Activated T-cell treated with anti-CD3 and anti-CD28 coated beads, Interleukin-2, amount 50 U/mL, for 72 hours (primary cell): ENCODE measurements around the gene ITGB2. TPM values are rescaled to one million over a fixed set of nuclear protein-coding genes. Genes with fewer than 3 reads are reported as not detected.

Experiments used
- ATAC-seq, 2 donors: fragments of 150-1000 bp; cut with Tn5 transposase; replicated peaks in 1 of 2; 2 replicates each; pipeline ENCODE4 v1.10.0; 2021; ENCODE audit warnings: moderate library complexity in 2 of 2, mild to moderate bottlenecking in 1 of 2
- DNase-seq, 2 donors: peaks; one replicate each; pipeline ENCODE4 v3.0.0; 2021 to 2022; ENCODE audit warnings: mixed read lengths in 1 of 2
- H3K27ac Mint-ChIP-seq: one replicate; pipeline ENCODE4 v1.8.0; 2022; ENCODE audit warnings: mild to moderate bottlenecking, moderate library complexity, mixed read lengths
- H3K27me3 Mint-ChIP-seq: one replicate; pipeline ENCODE4 v1.8.0; 2022; ENCODE audit warnings: low read depth, mixed read lengths
- H3K36me3 Mint-ChIP-seq, 2 donors: one replicate each; pipeline ENCODE4 v1.8.0; 2022; ENCODE audit warnings: mixed read lengths in 2 of 2, mild to moderate bottlenecking in 1 of 2; ENCODE audit not compliant: insufficient read depth in 2 of 2
- H3K4me1 Mint-ChIP-seq: one replicate; pipeline ENCODE4 v1.8.0; 2022; ENCODE audit warnings: low read depth, mixed read lengths
- H3K4me3 Mint-ChIP-seq, 2 donors: one replicate each; pipeline ENCODE4 v1.8.0; 2022; ENCODE audit warnings: mild to moderate bottlenecking in 2 of 2, mixed read lengths in 2 of 2, moderate library complexity in 2 of 2
- H3K9me3 Mint-ChIP-seq, 2 donors: one replicate each; pipeline ENCODE4 v1.8.0; 2022; ENCODE audit warnings: mixed read lengths in 2 of 2
- total RNA-seq, 2 donors: library from RNA; stranded (reverse); gene quantifications; one replicate each; pipeline ENCODE4 v1.2.3, GENCODE V29; 2022

The ITGB2 gene
- total RNA-seq, 2 donors from 2014 or later: 248 to 287 TPM

- DNase-seq: no peak
- H3K36me3 Mint-ChIP-seq: peaks cover 0 to 10% of the 10 kb centered on the region in 2 donors
These were observed 24.8 kb downstream of the ITGB2 start for GRCh38 chr21:44895859-44896258.

GRCh38 chr21:44894687-44895302, 25.9 kb downstream of the ITGB2 start:
- no peak for ATAC-seq
- Mint-ChIP-seq H3K27ac (no peak overlapping the region), H3K9me3 (no peaks in the 10 kb centered on the region), H3K4me3 (no peak overlapping the region), H3K4me1 (peaks cover 15% of the 10 kb centered on the region), H3K27me3 (no peaks in the 10 kb centered on the region), H3K36me3 (peaks cover 0 to 9% of the 10 kb centered on the region in 2 donors)
- no peak for DNase-seq

More at GRCh38 chr21:44895859-44896258, 24.8 kb downstream of the ITGB2 start:
- ATAC-seq: no peak
- no peaks in the 10 kb centered on the region for H3K9me3 Mint-ChIP-seq
- no peak overlapping the region for H3K27ac Mint-ChIP-seq
- H3K4me3 Mint-ChIP-seq: no peak overlapping the region
- H3K4me1 Mint-ChIP-seq: peaks cover 15% of the 10 kb centered on the region
- H3K27me3 Mint-ChIP-seq: no peaks in the 10 kb centered on the region

- H3K9me3 Mint-ChIP-seq: no peaks in the 10 kb centered on the region
- peaks cover 0 to 9% of the 10 kb centered on the region in 2 donors for H3K36me3 Mint-ChIP-seq
- H3K27ac Mint-ChIP-seq: peak overlapping the region; percentile 4
- DNase-seq: no peak
- no peak for ATAC-seq
- H3K4me1 Mint-ChIP-seq: peaks cover 15% of the 10 kb centered on the region
- H3K27me3 Mint-ChIP-seq: no peaks in the 10 kb centered on the region
- no peak overlapping the region for H3K4me3 Mint-ChIP-seq
These were observed 26.6 kb downstream of the ITGB2 start for GRCh38 chr21:44893948-44894656.

GRCh38 chr21:44893278-44893556, 27.5 kb downstream of the ITGB2 start:
- no peaks in the 10 kb centered on the region for H3K27me3 Mint-ChIP-seq
- ATAC-seq (peak in 1 of 2 donors; percentile 9), DNase-seq (no peak)
- no peaks in the 10 kb centered on the region for H3K9me3 Mint-ChIP-seq
- peaks cover 0 to 4% of the 10 kb centered on the region in 2 donors for H3K36me3 Mint-ChIP-seq
- peaks cover 15% of the 10 kb centered on the region for H3K4me1 Mint-ChIP-seq
- no peak overlapping the region for H3K27ac Mint-ChIP-seq
- H3K4me3 Mint-ChIP-seq: no peak overlapping the region

- peak overlapping the region; percentile 74 for H3K27ac Mint-ChIP-seq
These were observed 28.0 kb downstream of the ITGB2 start for GRCh38 chr21:44892536-44893277.

GRCh38 chr21:44892095-44892494, 28.6 kb downstream of the ITGB2 start:
- Mint-ChIP-seq H3K9me3 (no peaks in the 10 kb centered on the region), H3K27ac (no peak overlapping the region), H3K27me3 (no peaks in the 10 kb centered on the region), H3K4me3 (no peak overlapping the region), H3K4me1 (peaks cover 15% of the 10 kb centered on the region), H3K36me3 (peaks cover 0 to 6% of the 10 kb centered on the region in 2 donors)
- DNase-seq: no peak
- ATAC-seq: no peak

More at GRCh38 chr21:44892536-44893277, 28.0 kb downstream of the ITGB2 start:
- no peaks in the 10 kb centered on the region for H3K9me3 Mint-ChIP-seq
- H3K36me3 Mint-ChIP-seq: peaks cover 0 to 3% of the 10 kb centered on the region in 2 donors
- H3K4me3 Mint-ChIP-seq: no peak overlapping the region
- H3K4me1 Mint-ChIP-seq: peaks cover 15% of the 10 kb centered on the region
- H3K27me3 Mint-ChIP-seq: no peaks in the 10 kb centered on the region
- ATAC-seq: peak; percentile 85 to 86
- peak; percentile 77 to 82 for DNase-seq

GRCh38 chr21:44891631-44892031, 29.1 kb downstream of the ITGB2 start:
- no peak overlapping the region for H3K27ac Mint-ChIP-seq
- no peaks in the 10 kb centered on the region for H3K27me3 Mint-ChIP-seq
- H3K4me1 Mint-ChIP-seq: peaks cover 15% of the 10 kb centered on the region
- no peaks in the 10 kb centered on the region for H3K9me3 Mint-ChIP-seq
- ATAC-seq: no peak
- H3K36me3 Mint-ChIP-seq: peaks cover 0 to 7% of the 10 kb centered on the region in 2 donors
- DNase-seq: no peak
- H3K4me3 Mint-ChIP-seq: no peak overlapping the region

GRCh38 chr21:44890961-44891541, 29.6 kb downstream of the ITGB2 start:
- no peaks in the 10 kb centered on the region for H3K27me3 Mint-ChIP-seq
- no peaks in the 10 kb centered on the region for H3K9me3 Mint-ChIP-seq
- H3K36me3 Mint-ChIP-seq: peaks cover 0 to 8% of the 10 kb centered on the region in 2 donors
- H3K4me3 Mint-ChIP-seq: no peak overlapping the region
- DNase-seq: no peak
- no peak overlapping the region for H3K27ac Mint-ChIP-seq
- H3K4me1 Mint-ChIP-seq: peaks cover 15% of the 10 kb centered on the region
- ATAC-seq: no peak

GRCh38 chr21:44890338-44890931, 30.3 kb downstream of the ITGB2 start:
- DNase-seq (no peak), ATAC-seq (no peak)
- no peak overlapping the region for H3K27ac Mint-ChIP-seq
- H3K27me3 Mint-ChIP-seq: no peaks in the 10 kb centered on the region
- H3K9me3 Mint-ChIP-seq: no peaks in the 10 kb centered on the region
- H3K36me3 Mint-ChIP-seq: peaks cover 0 to 7% of the 10 kb centered on the region in 2 donors
- H3K4me1 Mint-ChIP-seq: peaks cover 15% of the 10 kb centered on the region
- no peak overlapping the region for H3K4me3 Mint-ChIP-seq

- Mint-ChIP-seq H3K4me3 (no peak overlapping the region), H3K4me1 (peaks cover 15% of the 10 kb centered on the region), H3K36me3 (peaks cover 0 to 7% of the 10 kb centered on the region in 2 donors), H3K27ac (no peak overlapping the region), H3K9me3 (no peaks in the 10 kb centered on the region), H3K27me3 (no peaks in the 10 kb centered on the region)
- DNase-seq (no peak), ATAC-seq (no peak)
These were observed 30.9 kb downstream of the ITGB2 start for GRCh38 chr21:44889625-44890337.

- peaks cover 0 to 7% of the 10 kb centered on the region in 2 donors for H3K36me3 Mint-ChIP-seq
- H3K4me1 Mint-ChIP-seq: peaks cover 15% of the 10 kb centered on the region
- no peak overlapping the region for H3K27ac Mint-ChIP-seq
- DNase-seq: no peak
- H3K4me3 Mint-ChIP-seq: no peak overlapping the region
- no peak for ATAC-seq
- no peaks in the 10 kb centered on the region for H3K9me3 Mint-ChIP-seq
- no peaks in the 10 kb centered on the region for H3K27me3 Mint-ChIP-seq
These were observed 31.8 kb downstream of the ITGB2 start for GRCh38 chr21:44888581-44889550.
